HEK293 (cell line): Measurements from ENCODE around the gene TBCK.

Experiments
- CTCF ChIA-PET: fragments of 350-600 bp; formaldehyde crosslinking; extraction: SDS; loops from one replicate; lab custom pipeline; 2021; ENCODE audit warnings: antibody characterized with exemption; lab: Yijun Ruan, JAX
- POLR2A ChIA-PET: fragments of 300-600 bp; formaldehyde crosslinking; extraction: SDS; loops from one replicate; lab custom pipeline; 2020; ENCODE audit warnings: antibody characterized with exemption, inconsistent platforms; lab: Yijun Ruan, JAX
- H3K27ac ChIP-seq: fragments of 200-500 bp; sonication (Bioruptor generic); 2 replicates; pipeline ENCODE4 v1.5.1; 2014; ENCODE audit warnings: low read depth, low read length, control low read depth, inconsistent platforms; ENCODE audit errors: extremely low read depth
- H3K36me3 ChIP-seq, 2 experiments: fragments of 200-500 bp in 1 of 2; sonication (Bioruptor generic) in 1 of 2; 1 replicate in 1 of 2; 2 replicates in 1 of 2; pipeline ENCODE4 v1.5.1; 2014 to 2017; ENCODE audit warnings: inconsistent platforms in 2 of 2, low read length in 2 of 2; ENCODE audit not compliant: control insufficient read depth in 2 of 2, insufficient read depth in 1 of 2
- H3K4me1 ChIP-seq: fragments of 200-500 bp; sonication (Bioruptor generic); 2 replicates; pipeline ENCODE4 v1.5.1; 2014; ENCODE audit warnings: mild to moderate bottlenecking, low read length, inconsistent platforms; ENCODE audit not compliant: control insufficient read depth, insufficient read depth
- H3K4me3 ChIP-seq: 2 replicates; pipeline ENCODE4 v1.5.1; 2011; ENCODE audit warnings: low read depth, mild to moderate bottlenecking, control low read depth, low read length, moderate library complexity
- H3K9me3 ChIP-seq: fragments of 200-500 bp; sonication (Bioruptor generic); 2 replicates; pipeline ENCODE4 v1.5.1; 2014; ENCODE audit warnings: low read depth, low read length, inconsistent platforms; ENCODE audit not compliant: control insufficient read depth, insufficient read depth
- BCL11B ChIP-seq: fragments of 450-650 bp; formaldehyde crosslinking; IDR thresholded peaks from 2 replicates; pipeline ENCODE4 v1.5.1; 2016; ENCODE audit warnings: low read depth, missing biosample characterization, missing genetic modification characterization
- KLF9 ChIP-seq: fragments of 450-650 bp; formaldehyde crosslinking; IDR thresholded peaks from 2 replicates; pipeline ENCODE4 v1.5.1; 2016; ENCODE audit warnings: missing biosample characterization, missing genetic modification characterization, low read depth
- SCRT2 ChIP-seq: fragments of 450-650 bp; formaldehyde crosslinking; IDR thresholded peaks from 2 replicates; pipeline ENCODE4 v1.5.1; 2016; ENCODE audit warnings: missing biosample characterization, missing genetic modification characterization
- SP3 ChIP-seq: fragments of 450-650 bp; formaldehyde crosslinking; IDR thresholded peaks from 2 replicates; pipeline ENCODE4 v1.5.1; 2016; ENCODE audit warnings: missing biosample characterization, missing genetic modification characterization
- YY1 ChIP-seq: fragments of 450-650 bp; formaldehyde crosslinking; IDR thresholded peaks from 2 replicates; pipeline ENCODE4 v1.5.1; 2018; ENCODE audit warnings: missing biosample characterization, missing genetic modification characterization
- ZFHX2 ChIP-seq: fragments of 450-650 bp; formaldehyde crosslinking; conservative IDR thresholded peaks from 2 replicates; pipeline ENCODE4 v1.5.1; 2016; ENCODE audit warnings: missing biosample characterization, missing genetic modification characterization
- ZNF169 ChIP-seq: fragments of 450-650 bp; formaldehyde crosslinking; IDR thresholded peaks from 2 replicates; pipeline ENCODE4 v1.5.1; 2016; ENCODE audit warnings: missing biosample characterization, missing genetic modification characterization
- ZNF214 ChIP-seq: fragments of 450-650 bp; formaldehyde crosslinking; IDR thresholded peaks from 2 replicates; pipeline ENCODE4 v1.5.1; 2017; ENCODE audit warnings: missing biosample characterization, mild to moderate bottlenecking, missing genetic modification characterization, borderline replicate concordance
- ZNF311 ChIP-seq: fragments of 450-650 bp; formaldehyde crosslinking; IDR thresholded peaks from 2 replicates; pipeline ENCODE4 v1.5.1; 2017; ENCODE audit warnings: missing biosample characterization, missing genetic modification characterization, borderline replicate concordance
- ZNF843 ChIP-seq: fragments of 450-650 bp; formaldehyde crosslinking; IDR thresholded peaks from 2 replicates; pipeline ENCODE4 v1.5.1; 2016; ENCODE audit warnings: missing biosample characterization, missing genetic modification characterization
- TF ChIP-seq, protein P1 (sequence below): fragments of 450-650 bp; formaldehyde crosslinking; IDR thresholded peaks from 2 replicates; pipeline ENCODE4 v1.5.1; 2017; ENCODE audit warnings: missing biosample characterization, mild to moderate bottlenecking, missing genetic modification characterization, moderate library complexity
- TF ChIP-seq, protein P2 (sequence below): sonication (generic); formaldehyde crosslinking; IDR thresholded peaks from 2 replicates; pipeline ENCODE4 v1.8.1; 2022; ENCODE audit warnings: mild to moderate bottlenecking, moderate library complexity, missing genetic modification reagents
- TF ChIP-seq, protein P3 (sequence below): fragments of 450-650 bp; formaldehyde crosslinking; IDR thresholded peaks from 2 replicates; pipeline ENCODE4 v1.5.1; 2016; ENCODE audit warnings: missing biosample characterization, missing genetic modification characterization, low read depth
- TF ChIP-seq, protein P4 (sequence below): fragments of 450-650 bp; formaldehyde crosslinking; IDR thresholded peaks from 2 replicates; pipeline ENCODE4 v1.5.1; 2016; ENCODE audit warnings: missing biosample characterization, missing genetic modification characterization, borderline replicate concordance

TBCK gene

DNA sequence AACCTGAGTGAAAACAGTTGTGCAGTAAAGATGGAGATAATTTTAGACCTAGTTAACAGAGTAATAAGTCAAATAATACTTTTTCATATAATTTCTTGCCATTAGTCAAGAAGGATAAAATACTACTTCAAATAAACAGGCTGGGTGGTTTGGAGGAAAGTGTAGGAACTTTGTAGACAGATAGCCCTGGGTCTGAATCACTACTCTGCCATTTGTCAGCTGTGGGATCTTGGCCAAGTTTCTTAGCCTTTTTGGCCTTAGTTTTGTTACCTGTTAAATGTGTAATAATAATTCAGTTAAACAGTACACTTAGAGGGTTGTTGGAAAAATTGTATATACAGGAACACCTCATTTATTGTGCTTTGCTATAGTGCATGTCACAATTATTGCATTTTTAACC is 257.1 kb downstream of the TBCK start:
- H3K36me3 ChIP-seq = no peaks in the 10 kb centered on the region
- ChIA-PET CTCF (no interaction called here), POLR2A (no interaction called here)
- H3K27ac ChIP-seq = no peak overlapping the region
- no peaks in the 10 kb centered on the region for H3K9me3 ChIP-seq
- TF ChIP-seq BCL11B = no peak
- no peak for TF ChIP-seq SP3 (tag by site-specific recombination)
- TF ChIP-seq YY1 = no peak
- TF ChIP-seq, protein P1, sequence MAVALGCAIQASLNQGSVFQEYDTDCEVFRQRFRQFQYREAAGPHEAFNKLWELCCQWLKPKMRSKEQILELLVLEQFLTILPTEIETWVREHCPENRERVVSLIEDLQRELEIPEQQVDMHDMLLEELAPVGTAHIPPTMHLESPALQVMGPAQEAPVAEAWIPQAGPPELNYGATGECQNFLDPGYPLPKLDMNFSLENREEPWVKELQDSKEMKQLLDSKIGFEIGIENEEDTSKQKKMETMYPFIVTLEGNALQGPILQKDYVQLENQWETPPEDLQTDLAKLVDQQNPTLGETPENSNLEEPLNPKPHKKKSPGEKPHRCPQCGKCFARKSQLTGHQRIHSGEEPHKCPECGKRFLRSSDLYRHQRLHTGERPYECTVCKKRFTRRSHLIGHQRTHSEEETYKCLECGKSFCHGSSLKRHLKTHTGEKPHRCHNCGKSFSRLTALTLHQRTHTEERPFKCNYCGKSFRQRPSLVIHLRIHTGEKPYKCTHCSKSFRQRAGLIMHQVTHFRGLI (tag by site-specific recombination) = no peak
- TF ChIP-seq, protein P2, sequence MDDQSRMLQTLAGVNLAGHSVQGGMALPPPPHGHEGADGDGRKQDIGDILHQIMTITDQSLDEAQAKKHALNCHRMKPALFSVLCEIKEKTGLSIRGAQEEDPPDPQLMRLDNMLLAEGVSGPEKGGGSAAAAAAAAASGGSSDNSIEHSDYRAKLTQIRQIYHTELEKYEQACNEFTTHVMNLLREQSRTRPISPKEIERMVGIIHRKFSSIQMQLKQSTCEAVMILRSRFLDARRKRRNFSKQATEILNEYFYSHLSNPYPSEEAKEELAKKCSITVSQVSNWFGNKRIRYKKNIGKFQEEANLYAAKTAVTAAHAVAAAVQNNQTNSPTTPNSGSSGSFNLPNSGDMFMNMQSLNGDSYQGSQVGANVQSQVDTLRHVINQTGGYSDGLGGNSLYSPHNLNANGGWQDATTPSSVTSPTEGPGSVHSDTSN = no peak
- TF ChIP-seq ZNF311 = no peak
- no peak for TF ChIP-seq ZNF169
- no peak for TF ChIP-seq KLF9 (tag by site-specific recombination)
- TF ChIP-seq ZNF843 (tag by site-specific recombination) = no peak
- TF ChIP-seq, protein P3, sequence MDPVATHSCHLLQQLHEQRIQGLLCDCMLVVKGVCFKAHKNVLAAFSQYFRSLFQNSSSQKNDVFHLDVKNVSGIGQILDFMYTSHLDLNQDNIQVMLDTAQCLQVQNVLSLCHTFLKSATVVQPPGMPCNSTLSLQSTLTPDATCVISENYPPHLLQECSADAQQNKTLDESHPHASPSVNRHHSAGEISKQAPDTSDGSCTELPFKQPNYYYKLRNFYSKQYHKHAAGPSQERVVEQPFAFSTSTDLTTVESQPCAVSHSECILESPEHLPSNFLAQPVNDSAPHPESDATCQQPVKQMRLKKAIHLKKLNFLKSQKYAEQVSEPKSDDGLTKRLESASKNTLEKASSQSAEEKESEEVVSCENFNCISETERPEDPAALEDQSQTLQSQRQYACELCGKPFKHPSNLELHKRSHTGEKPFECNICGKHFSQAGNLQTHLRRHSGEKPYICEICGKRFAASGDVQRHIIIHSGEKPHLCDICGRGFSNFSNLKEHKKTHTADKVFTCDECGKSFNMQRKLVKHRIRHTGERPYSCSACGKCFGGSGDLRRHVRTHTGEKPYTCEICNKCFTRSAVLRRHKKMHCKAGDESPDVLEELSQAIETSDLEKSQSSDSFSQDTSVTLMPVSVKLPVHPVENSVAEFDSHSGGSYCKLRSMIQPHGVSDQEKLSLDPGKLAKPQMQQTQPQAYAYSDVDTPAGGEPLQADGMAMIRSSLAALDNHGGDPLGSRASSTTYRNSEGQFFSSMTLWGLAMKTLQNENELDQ = no peak
- TF ChIP-seq, all 188 proteins: peak for 0
- no peak overlapping the region for H3K4me3 ChIP-seq
- H3K4me1 ChIP-seq = peaks cover 6% of the 10 kb centered on the region

DNA sequence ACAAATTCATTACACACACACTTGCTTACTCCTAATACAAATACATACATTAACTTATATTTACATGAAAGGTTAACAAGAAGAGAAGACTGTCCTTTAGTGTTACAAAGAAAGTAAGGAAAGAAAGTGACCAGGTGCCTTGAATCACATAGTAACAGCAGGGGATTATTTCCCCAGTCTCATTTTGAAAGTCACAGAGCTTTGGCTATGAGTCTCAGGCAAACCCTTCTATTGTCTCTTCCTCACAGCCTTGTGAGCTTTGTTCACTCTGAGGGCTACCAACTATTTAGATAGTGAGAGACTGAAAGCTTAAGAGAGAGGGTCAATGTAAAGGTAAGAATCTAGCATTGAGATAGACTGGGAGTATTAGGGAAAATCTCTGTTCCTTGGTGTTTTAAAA is 259.1 kb downstream of the TBCK start:
- Histone ChIP-seq H3K9me3 (no peaks in the 10 kb centered on the region), H3K4me1 (no peaks in the 10 kb centered on the region), H3K27ac (no peak overlapping the region), H3K4me3 (no peak overlapping the region), H3K36me3 (no peaks in the 10 kb centered on the region)
- TF ChIP-seq ZFHX2 (tag by site-specific recombination) = no peak
- no peak for TF ChIP-seq ZNF214 (tag by site-specific recombination)
- no peak for TF ChIP-seq SCRT2 (tag by site-specific recombination)
- TF ChIP-seq, protein P4, sequence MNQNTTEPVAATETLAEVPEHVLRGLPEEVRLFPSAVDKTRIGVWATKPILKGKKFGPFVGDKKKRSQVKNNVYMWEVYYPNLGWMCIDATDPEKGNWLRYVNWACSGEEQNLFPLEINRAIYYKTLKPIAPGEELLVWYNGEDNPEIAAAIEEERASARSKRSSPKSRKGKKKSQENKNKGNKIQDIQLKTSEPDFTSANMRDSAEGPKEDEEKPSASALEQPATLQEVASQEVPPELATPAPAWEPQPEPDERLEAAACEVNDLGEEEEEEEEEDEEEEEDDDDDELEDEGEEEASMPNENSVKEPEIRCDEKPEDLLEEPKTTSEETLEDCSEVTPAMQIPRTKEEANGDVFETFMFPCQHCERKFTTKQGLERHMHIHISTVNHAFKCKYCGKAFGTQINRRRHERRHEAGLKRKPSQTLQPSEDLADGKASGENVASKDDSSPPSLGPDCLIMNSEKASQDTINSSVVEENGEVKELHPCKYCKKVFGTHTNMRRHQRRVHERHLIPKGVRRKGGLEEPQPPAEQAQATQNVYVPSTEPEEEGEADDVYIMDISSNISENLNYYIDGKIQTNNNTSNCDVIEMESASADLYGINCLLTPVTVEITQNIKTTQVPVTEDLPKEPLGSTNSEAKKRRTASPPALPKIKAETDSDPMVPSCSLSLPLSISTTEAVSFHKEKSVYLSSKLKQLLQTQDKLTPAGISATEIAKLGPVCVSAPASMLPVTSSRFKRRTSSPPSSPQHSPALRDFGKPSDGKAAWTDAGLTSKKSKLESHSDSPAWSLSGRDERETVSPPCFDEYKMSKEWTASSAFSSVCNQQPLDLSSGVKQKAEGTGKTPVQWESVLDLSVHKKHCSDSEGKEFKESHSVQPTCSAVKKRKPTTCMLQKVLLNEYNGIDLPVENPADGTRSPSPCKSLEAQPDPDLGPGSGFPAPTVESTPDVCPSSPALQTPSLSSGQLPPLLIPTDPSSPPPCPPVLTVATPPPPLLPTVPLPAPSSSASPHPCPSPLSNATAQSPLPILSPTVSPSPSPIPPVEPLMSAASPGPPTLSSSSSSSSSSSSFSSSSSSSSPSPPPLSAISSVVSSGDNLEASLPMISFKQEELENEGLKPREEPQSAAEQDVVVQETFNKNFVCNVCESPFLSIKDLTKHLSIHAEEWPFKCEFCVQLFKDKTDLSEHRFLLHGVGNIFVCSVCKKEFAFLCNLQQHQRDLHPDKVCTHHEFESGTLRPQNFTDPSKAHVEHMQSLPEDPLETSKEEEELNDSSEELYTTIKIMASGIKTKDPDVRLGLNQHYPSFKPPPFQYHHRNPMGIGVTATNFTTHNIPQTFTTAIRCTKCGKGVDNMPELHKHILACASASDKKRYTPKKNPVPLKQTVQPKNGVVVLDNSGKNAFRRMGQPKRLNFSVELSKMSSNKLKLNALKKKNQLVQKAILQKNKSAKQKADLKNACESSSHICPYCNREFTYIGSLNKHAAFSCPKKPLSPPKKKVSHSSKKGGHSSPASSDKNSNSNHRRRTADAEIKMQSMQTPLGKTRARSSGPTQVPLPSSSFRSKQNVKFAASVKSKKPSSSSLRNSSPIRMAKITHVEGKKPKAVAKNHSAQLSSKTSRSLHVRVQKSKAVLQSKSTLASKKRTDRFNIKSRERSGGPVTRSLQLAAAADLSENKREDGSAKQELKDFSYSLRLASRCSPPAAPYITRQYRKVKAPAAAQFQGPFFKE (tag by site-specific recombination) = no peak
- POLR2A ChIA-PET = no interaction called here
- CTCF ChIA-PET = no interaction called here
